ENCODE measurements around the gene LCA5L. TPM values are rescaled to one million over a fixed set of nuclear protein-coding genes. Genes with fewer than 3 reads are reported as not detected.

LCA5L gene
- total RNA-seq, 2 donors from 2014 or later = 0.57 TPM; not detected in 1

GRCh38 chr21:39466584-39466983, 21.0 kb upstream of the LCA5L start:
- no peak for ATAC-seq
- H3K4me3 Mint-ChIP-seq = no peak overlapping the region

GRCh38 chr21:39463308-39463707, 17.7 kb upstream of the LCA5L start:
- H3K9me3 ChIP-seq (ENCODE audit: control insufficient read depth, low read length, poor library complexity, severe bottlenecking) = no peaks in the 10 kb centered on the region
- Mint-ChIP-seq H3K4me1 (no peaks in the 10 kb centered on the region), H3K36me3 (ENCODE audit: low read depth) (peaks cover 4% of the 10 kb centered on the region), H3K27ac (no peak overlapping the region), H3K27me3 (no peaks in the 10 kb centered on the region), H3K4me3 (no peak overlapping the region)
- DNase-seq (no peak), ATAC-seq (no peak)

More at GRCh38 chr21:39466584-39466983, 21.0 kb upstream of the LCA5L start:
- peaks cover 4% of the 10 kb centered on the region for H3K36me3 Mint-ChIP-seq (ENCODE audit: low read depth)
- no peak for DNase-seq
- H3K27me3 Mint-ChIP-seq = no peaks in the 10 kb centered on the region
- H3K27ac Mint-ChIP-seq = no peak overlapping the region
- H3K9me3 ChIP-seq (ENCODE audit: control insufficient read depth, low read length, poor library complexity, severe bottlenecking) = no peaks in the 10 kb centered on the region
- no peaks in the 10 kb centered on the region for H3K4me1 Mint-ChIP-seq

DNA sequence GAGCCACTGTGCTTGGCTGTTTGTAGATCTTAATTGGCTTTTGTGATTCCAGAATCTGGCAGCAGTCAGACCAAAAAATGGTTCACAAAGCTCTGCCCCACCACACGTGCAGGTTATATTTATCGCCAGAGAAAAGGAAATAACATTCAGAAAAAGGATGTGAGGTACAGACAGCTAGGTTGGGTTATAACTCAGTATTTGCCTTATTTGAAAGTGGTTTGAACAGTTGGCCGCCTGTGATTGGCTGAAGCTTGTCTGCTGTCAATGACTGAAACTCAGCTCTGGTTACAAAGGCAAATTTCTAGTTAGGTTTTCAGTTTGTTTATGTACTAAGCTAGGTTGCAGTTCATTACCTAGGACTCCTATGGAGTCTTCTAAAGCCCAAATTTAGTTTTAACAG, 15.8 kb upstream of the LCA5L start:
- H3K27ac Mint-ChIP-seq = no peak overlapping the region
- no peaks in the 10 kb centered on the region for H3K36me3 Mint-ChIP-seq (ENCODE audit: low read depth)
- H3K9me3 ChIP-seq (ENCODE audit: control insufficient read depth, low read length, poor library complexity, severe bottlenecking) = no peaks in the 10 kb centered on the region
- no peak for ATAC-seq
- H3K4me1 Mint-ChIP-seq = no peaks in the 10 kb centered on the region
- no peak overlapping the region for H3K4me3 Mint-ChIP-seq
- peaks cover under 1% of the 10 kb centered on the region for H3K27me3 Mint-ChIP-seq
- no peak for DNase-seq

DNA sequence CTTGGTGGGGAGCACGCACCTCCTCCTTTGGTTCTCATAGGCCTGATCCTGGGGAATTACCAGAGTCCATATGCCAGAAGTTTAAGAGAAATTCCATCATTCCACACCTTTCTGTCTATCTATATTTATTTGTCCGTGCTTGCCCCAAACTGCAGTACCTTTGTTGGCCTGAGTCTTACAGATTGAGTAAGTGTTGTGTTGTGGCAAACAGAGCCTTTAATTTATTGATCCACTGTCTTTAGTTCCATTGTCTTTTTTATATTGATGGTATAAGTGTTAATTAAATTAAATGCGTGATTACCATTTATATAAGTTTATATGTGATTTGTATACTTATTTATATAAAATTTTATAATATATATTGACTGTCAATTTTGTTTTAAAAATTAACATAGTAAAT, 11.1 kb upstream of the LCA5L start:
- no peak for DNase-seq
- H3K36me3 Mint-ChIP-seq (ENCODE audit: low read depth) = no peaks in the 10 kb centered on the region
- no peaks in the 10 kb centered on the region for H3K9me3 ChIP-seq (ENCODE audit: control insufficient read depth, low read length, poor library complexity, severe bottlenecking)
- H3K4me1 Mint-ChIP-seq = no peaks in the 10 kb centered on the region
- H3K27ac Mint-ChIP-seq = no peak overlapping the region
- H3K4me3 Mint-ChIP-seq = no peak overlapping the region
- no peak for ATAC-seq
- peaks cover 20% of the 10 kb centered on the region for H3K27me3 Mint-ChIP-seq

DNA sequence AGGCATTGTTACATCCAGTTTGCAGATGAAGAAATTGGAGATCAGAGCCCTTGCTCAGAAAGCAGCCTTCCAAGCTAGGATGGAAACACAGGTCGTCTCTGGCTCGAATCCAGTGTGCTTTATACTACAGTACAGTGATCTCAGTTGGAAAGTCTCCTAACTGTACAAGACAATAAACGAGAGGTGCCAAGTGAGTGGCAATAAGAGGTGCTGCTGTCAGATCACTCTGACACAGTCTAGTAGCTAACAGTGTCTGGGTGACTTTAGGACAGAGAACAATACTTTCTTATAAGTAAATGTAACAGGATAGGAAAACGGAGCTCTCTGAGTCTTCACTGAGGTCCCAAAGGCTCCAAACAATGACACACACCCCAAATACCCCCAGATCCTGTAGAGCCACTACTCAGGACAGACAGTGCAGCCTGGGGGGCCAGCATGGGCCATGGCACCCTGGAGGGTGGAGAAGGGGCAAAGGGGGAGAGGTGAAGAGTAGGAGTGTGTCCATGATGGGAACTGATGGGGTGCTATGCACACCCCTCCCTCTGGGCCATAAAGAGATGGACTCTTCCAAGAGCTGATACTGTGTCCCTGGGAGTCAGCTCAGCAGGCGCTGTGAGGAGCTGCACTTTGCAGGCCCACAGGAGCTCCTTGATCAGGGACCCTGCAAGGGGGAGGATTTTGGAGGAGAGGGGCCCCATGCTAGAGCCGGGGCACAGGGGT, 9.5 kb upstream of the LCA5L start:
- H3K36me3 Mint-ChIP-seq (ENCODE audit: low read depth) = no peaks in the 10 kb centered on the region
- H3K4me3 Mint-ChIP-seq = no peak overlapping the region
- H3K9me3 ChIP-seq (ENCODE audit: control insufficient read depth, low read length, poor library complexity, severe bottlenecking) = no peaks in the 10 kb centered on the region
- no peak overlapping the region for H3K27ac Mint-ChIP-seq
- ATAC-seq (no peak), DNase-seq (no peak)
- peaks cover 28% of the 10 kb centered on the region for H3K27me3 Mint-ChIP-seq
- H3K4me1 Mint-ChIP-seq = no peaks in the 10 kb centered on the region

- ATAC-seq = no peak
- Mint-ChIP-seq H3K4me3 (no peak overlapping the region), H3K36me3 (ENCODE audit: low read depth) (no peaks in the 10 kb centered on the region), H3K27ac (no peak overlapping the region), H3K27me3 (peaks cover 39% of the 10 kb centered on the region), H3K4me1 (peaks cover 2% of the 10 kb centered on the region)
- H3K9me3 ChIP-seq (ENCODE audit: control insufficient read depth, low read length, poor library complexity, severe bottlenecking) = no peaks in the 10 kb centered on the region
- no peak for DNase-seq
Observed at GRCh38 chr21:39453571-39454179, 8.1 kb upstream of the LCA5L start.

DNA sequence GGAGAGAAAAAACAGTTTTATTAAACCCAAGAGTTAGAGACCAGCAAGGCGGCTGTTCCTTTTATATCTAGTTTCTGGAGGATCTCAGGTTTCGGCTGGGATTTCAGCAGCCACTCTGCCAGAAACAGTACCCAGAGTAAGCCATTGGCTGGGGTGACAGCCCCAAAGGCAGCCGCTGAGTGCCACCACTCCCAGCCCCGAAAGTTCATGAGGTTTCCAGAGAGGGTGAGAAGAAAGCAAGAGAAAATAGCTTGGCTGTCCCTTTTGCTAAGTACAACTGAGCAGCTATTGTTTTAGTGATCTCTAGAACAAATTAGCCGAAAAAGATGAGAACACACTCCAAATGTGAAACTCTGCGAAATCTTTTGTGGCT, 7.4 kb upstream of the LCA5L start:
- Mint-ChIP-seq H3K36me3 (ENCODE audit: low read depth) (no peaks in the 10 kb centered on the region), H3K27me3 (peaks cover 40% of the 10 kb centered on the region), H3K4me3 (no peak overlapping the region), H3K27ac (no peak overlapping the region), H3K4me1 (peaks cover 2% of the 10 kb centered on the region)
- ATAC-seq (no peak), DNase-seq (no peak)
- H3K9me3 ChIP-seq (ENCODE audit: control insufficient read depth, low read length, poor library complexity, severe bottlenecking) = no peaks in the 10 kb centered on the region

DNA sequence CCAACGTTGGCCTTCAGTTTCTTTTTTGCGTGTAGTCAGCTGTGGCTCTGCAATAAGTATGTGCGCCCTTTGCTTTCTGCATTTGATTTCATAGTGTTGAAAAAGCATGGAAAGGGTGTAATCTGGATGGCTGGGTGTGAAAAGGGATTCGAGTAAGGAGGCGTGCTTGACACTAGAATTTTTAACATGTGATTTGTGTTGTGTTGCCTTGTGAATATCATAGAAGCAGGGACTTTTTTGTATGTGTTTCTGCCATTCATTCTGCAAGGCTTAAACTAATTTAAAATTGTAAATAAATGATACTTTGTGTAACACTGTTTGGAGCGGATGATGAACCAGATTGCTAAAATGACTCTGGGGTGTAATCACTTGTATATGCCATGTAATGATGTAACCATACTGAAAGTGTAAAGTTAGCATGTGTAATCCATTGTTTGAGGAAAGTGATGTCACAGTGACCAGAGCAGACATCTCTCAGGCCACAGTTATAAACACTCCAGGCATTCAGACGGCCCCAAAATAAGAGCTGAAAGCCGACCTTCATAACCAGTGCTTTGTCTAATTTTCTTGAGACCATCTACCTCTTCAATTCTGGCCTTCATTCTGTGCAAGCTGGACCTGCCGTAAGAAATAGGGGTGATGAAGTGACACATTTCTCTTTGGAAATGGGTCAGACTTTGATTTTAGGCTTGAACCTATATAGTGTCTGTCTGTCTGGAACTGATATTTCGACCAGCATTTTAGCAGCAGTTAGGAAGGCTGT, 6.8 kb upstream of the LCA5L start:
- no peaks in the 10 kb centered on the region for H3K36me3 Mint-ChIP-seq (ENCODE audit: low read depth)
- peaks cover 2% of the 10 kb centered on the region for H3K4me1 Mint-ChIP-seq
- ATAC-seq = no peak
- H3K4me3 Mint-ChIP-seq = no peak overlapping the region
- no peak overlapping the region for H3K27ac Mint-ChIP-seq
- peaks cover 40% of the 10 kb centered on the region for H3K27me3 Mint-ChIP-seq
- no peaks in the 10 kb centered on the region for H3K9me3 ChIP-seq (ENCODE audit: control insufficient read depth, low read length, poor library complexity, severe bottlenecking)
- DNase-seq = no peak

DNA sequence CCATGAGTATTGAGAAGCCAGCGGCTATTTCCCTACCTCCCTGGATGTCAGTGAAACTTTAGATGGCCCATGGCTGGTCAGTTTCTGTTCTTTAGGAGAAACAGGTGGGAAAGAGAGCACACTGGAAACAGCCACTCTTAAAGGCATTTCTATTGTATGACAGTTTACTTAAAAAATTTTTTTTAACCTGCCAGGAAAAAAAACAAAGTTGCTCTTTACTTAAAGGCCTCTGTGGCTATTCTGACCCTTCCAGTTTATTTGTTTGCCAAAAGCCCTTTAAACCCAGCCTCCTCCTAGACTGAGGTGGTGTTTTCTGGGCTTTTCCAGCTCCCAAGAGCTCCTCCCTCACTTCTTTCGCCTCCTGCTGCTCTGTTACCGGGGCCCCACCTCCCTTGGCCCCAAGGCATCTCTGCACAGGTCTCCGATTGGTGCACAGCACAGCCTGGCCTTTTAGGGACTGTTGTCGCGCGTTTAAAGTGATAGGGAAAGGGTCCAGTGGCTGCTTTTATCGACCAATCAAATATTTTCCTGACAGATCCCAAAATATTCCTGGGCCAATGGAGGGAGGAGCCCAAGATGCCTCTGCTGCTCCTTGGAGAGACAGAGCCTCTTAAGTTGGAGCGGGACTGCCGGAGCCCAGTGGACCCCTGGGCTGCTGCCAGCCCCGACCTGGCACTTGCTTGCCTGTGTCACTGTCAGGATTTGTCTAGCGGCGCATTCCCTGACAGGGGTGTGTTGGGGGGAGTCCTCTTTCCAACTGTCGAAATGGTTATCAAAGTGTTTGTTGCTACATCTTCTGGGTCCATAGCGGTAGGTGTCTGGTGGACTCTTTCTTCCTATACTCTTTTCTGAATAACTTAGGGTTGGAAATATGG, 6.0 kb upstream of the LCA5L start, which contains the start of gene SH3BGR:
Gene SH3BGR (plus strand): TSS at position 639 of the 875 bp plus-strand sequence. CDS start 127 bp downstream, at position 766.
- no peaks in the 10 kb centered on the region for H3K36me3 Mint-ChIP-seq (ENCODE audit: low read depth)
- H3K9me3 ChIP-seq (ENCODE audit: control insufficient read depth, low read length, poor library complexity, severe bottlenecking) = no peaks in the 10 kb centered on the region
- H3K4me1 Mint-ChIP-seq = peaks cover 2% of the 10 kb centered on the region
- H3K27me3 Mint-ChIP-seq = peaks cover 40% of the 10 kb centered on the region
- DNase-seq (no peak), ATAC-seq (no peak)
- H3K4me3 Mint-ChIP-seq = no peak within 1 kb of the TSS
- H3K27ac Mint-ChIP-seq = no peak within 1 kb of the TSS

DNA sequence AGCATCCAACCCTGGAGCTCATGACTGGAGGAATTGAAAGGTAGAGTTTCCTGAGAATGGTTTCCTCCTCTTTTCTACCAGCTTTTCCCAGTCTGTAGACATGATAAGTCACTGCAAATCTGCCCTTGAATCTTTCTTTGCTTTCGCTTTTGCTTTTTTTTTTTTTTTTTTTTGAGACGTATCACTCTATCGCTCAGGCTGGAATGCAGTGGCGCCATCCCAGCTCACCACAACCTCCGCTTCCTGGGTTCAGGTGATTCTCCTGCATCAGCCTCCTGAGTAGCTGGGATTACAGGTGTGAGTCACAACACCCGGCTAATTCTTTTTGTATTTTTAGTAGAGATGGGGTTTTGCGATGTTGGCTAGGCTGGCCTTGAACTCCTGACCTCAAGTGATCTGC, 1.7 kb upstream of the LCA5L start:
- DNase-seq = no peak
- H3K27me3 Mint-ChIP-seq = peaks cover 47% of the 10 kb centered on the region
- H3K4me1 Mint-ChIP-seq = peaks cover 15% of the 10 kb centered on the region
- H3K27ac Mint-ChIP-seq = peak overlapping the region; percentile 19
- H3K9me3 ChIP-seq (ENCODE audit: control insufficient read depth, low read length, poor library complexity, severe bottlenecking) = no peaks in the 10 kb centered on the region
- H3K4me3 Mint-ChIP-seq = no peak overlapping the region
- ATAC-seq = no peak
- H3K36me3 Mint-ChIP-seq (ENCODE audit: low read depth) = peaks cover 6% of the 10 kb centered on the region

DNA sequence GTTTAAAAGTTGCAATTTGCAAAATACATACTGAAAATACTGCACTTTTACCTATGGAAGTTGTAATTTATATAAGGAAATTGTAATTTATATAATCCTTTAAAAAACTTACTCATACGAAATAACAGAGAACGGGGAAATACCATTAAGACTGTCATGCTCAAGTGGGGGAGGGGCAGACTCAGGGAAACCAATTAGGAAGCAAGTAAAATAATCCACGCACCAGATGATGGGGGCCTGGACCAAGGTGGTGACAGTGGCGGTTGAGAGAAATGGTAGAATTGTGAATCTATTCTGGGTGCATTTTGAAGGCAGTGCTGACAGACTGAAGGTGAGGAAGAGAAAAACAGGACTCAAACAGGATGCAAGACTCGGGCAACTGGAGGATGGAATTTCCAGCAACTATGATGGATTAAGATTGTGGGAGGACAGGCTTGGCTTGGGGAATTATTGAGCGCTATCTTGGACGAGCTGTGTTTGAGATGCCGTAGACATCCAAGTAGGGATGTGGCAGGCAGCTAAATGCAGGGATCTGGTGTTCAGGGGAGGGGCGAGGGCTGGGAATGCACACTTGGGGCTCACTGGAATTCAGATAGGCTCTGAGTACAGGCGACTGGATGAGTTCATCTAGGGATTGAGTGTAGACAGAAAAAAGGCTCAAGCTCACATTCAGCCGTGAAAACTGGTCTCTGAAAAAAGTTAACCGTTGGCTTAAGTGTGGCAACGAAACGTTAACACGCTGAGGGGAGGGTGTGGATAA, 977 bp downstream of the LCA5L start:
- ATAC-seq (no peak), DNase-seq (no peak)
- Mint-ChIP-seq H3K4me1 (peaks cover 15% of the 10 kb centered on the region), H3K27me3 (peaks cover 44% of the 10 kb centered on the region), H3K4me3 (peak overlapping the region; percentile 95), H3K27ac (peak overlapping the region; percentile 95), H3K36me3 (ENCODE audit: low read depth) (peaks cover 6% of the 10 kb centered on the region)
- H3K9me3 ChIP-seq (ENCODE audit: control insufficient read depth, low read length, poor library complexity, severe bottlenecking) = no peaks in the 10 kb centered on the region

Measured in T-helper 17 cell (primary cell).